NK-92 (cell line): ENCODE measurements around the gene PON3.
"Not testable (repeated sequence)": the region's sequence is repeated elsewhere in the genome, so short reads cannot be mapped to it uniquely, and the experiment has no call there.

Experiments used
- DNase-seq: peaks from one replicate; lab custom pipeline; 2025; ENCODE audit not compliant: unreplicated experiment; lab: John Stamatoyannopoulos, UW

The PON3 gene

DNA sequence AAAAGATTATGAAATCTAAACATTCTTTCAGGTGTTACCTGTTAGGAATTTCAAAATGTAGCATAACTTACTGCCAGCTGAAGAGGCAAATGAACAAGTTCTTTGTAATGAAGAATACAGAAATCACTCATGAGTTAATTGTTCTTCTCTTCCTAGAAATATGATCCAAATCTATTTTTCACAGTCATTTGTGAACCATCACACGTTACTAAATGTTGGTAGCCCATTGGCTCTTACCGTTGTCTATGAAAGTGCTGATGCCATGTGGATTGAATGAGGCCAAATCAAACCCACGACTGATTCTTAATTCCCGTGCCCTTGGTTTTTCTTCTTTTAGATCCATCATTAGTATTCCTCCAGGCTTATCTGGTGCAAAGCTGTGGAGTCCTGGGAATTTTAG, 15.9 kb upstream of the PON3 start:
- no peak for DNase-seq

DNA sequence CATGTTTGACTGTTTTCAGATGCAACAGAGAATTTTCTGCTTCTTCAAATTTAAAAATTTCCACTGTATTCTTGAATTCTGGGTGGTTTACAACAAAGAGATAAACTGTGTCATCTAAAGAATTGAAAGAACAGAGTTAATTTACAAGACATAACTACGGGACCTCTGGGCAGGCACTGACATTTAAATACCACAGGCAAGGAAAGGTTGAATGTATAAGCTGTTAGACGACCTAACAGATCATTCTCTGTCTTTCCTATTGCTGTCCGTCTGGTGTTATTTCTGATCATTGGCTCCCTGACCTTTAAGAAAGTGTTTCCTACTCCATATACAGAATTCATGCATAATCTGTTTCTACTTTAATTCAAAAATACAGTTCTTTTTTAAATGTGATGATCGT, 15.5 kb upstream of the PON3 start:
- no peak for DNase-seq

DNA sequence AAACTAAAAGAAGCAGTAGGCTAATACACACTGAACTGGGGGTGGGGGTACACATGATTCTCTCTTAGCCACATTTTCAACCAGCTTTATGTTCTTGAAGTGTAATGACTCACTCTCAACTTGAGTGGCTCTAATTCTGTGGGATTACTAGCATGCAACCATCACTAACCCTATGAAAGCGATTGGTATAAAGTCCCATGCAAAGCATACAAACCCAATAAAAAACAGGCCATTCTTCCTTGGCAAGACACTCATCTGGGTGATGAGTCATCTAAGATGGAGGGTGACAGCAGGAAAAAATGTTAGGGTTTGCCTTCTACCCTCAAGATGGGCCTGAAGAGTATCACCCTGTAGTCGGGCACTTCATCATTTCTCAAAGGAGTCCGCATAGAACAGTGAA, 14.9 kb upstream of the PON3 start:
- DNase-seq: no peak

DNA sequence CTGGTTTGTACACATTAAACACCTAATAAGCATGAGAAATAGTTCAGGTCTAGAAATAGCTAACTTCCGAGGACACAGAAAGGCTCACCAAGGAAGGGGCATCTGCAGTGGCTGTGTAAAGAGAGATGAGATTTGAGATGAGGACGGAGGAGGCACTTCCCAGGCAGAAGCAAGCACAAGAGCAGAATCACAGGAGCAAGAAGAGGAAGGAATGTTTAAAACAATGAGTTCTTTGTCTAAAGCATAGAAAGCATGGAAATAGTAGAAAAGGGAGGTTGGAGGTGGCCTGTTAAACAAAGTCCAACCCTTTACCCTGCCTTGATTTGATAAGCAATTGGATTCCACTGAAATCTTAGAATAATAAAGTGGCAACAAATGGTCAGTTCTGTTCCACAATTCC, 11.6 kb upstream of the PON3 start:
- no peak for DNase-seq

DNA sequence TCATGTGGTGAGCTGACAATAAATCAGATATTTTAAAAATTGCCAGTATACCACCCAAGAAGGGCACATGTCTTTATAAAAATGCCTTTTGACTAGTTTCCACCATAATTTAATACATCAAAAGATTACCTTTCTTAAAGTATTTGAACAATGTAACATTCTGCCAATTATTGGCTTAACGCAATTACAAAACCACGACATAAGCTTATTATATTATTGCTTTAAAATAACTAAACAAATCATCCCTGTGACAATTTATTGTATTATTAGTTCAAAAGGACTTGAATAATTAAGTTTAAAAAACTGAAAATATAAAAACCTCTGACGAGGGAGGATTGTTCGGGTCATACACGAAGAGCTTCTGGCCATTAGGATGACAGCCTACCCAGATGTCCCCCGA, 9.6 kb upstream of the PON3 start:
- DNase-seq: no peak

DNA sequence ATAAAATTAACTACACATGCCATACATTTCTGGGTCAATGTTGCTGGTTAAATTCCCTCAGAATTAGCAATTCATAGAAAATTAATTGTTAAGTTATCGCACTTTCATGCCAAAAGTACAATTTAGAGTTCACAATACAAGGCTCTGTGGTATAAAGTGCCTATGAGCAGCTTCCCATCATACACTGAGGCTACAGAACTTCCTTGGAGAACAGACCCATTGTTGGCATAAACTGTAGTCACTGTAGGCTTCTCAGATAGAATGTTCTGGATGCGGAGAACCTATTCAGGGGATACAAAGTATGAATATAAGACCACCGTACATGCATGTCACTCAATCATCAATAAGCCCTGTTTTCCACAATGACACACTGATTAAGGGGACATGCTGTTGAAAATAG, 9.0 kb upstream of the PON3 start:
- DNase-seq: no peak

DNA sequence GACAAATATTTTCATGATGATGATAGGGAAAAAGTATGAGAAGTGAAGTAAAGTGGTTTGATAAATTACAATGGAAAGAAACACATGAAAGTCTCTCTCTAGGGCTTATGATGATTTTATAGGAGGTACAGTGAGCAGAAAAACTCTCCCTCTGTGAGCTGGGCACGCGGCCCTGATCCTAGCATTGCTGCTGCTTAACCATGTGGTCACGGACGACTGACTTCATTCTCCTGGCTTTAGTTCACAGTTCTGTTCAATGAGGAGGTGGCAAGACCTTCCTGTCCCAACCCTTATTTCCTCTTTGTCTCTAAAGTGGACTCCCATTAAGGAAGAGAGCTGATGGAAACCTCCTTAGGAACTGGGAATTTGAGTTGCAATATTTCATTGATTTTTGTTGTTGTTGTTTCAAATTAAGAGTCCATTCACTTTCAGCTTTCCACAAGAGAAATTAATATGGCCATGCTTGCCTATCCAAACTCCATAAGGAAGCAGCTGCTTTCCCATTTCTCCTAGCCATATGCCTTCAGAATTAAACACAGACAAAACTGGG, 8.2 kb upstream of the PON3 start:
- no peak for DNase-seq

DNA sequence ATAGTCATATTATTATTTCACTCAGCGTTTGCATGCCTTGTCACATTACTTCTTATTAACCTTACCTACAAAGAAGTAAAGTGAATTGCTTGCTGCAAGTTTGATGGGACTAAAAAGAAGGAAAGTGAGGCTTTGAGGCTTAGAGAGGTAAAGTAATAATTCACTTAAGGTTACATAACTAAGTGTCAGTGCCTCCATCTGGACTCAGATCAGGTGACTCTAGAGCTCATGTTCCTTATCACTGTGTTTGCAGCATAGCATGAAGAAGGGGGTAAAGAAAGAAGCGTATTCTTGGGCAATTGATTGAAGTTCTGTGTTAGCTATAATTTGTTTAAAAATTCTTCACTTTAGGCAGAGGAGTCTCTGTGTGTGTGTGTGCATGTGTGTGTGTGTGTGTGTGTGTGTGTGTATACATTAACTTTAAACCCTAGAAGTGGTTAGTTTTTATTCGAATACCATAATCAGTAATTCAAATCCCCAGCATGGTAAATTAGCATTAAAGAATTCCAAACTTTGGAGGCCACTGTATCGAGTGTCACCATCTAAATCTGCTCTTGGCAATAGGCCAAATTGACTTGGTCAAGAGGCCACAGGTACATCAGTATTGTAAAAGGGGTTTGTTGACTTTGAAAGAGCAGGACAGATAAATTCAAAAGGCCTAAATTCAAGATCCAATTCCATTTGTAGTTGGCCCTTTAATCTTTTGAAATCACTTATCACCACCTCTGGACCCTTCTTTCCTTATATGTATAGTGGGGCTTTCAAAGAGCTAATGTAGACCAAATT, 2.2 kb upstream of the PON3 start:
- DNase-seq: no peak

DNA sequence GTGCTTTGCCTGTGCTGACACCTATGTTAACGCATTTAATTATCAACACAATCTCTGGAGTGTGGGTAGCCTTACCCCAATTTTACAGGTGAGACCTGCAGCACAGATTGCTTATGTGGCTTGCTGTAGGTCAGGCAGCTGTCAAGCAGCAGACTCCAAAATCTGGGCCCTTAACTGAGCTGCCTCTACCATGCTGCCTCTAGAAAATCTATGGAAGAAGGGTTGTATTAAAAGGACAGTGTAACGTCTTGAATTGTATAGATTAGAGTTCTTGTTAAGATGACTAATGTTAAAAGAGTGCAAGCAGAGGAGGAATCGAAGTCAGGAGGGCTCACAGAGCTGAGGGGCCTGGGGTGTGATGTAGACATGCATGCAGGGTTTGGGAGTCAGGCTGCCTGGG, 1.2 kb upstream of the PON3 start:
- no peak for DNase-seq

DNA sequence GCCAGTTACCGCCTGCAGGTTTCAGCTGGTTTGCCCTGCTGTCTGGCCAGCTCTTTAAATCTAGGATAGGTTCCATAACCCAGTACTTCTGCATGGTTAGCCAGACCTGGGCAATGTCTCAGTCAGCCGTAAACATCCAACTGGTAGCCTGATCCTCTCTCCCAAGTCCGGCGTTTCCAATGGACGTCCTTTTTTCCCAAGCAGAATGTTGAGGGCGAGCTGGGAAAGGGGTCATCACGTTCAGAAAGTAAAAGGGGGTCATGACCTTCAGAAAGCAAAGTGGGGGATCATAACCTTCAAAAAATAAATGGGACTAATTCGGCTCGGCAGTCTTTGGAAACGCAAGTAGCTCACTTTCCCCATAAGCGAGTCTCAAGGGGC, 430 bp downstream of the PON3 start:
- DNase-seq: no peak

DNA sequence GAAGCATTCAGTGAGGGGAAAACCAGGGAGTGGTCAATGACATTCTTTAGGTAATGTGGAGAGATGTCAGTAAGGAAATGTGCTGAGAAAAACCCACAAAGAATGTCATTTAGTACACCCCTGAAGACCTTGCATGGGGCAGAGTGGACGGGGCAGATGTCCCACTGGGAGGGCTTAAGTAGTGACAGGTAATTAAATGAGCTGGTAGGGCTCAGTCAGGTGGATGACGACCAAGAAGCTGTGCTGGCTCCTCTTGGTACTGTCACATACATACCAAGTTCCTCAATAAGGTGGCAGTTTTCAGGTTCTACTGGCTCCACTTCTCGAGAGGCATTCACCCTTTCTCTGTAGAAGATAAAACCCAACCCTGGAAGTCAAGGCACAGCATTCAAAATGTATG, 1.8 kb downstream of the PON3 start:
- no peak for DNase-seq

DNA sequence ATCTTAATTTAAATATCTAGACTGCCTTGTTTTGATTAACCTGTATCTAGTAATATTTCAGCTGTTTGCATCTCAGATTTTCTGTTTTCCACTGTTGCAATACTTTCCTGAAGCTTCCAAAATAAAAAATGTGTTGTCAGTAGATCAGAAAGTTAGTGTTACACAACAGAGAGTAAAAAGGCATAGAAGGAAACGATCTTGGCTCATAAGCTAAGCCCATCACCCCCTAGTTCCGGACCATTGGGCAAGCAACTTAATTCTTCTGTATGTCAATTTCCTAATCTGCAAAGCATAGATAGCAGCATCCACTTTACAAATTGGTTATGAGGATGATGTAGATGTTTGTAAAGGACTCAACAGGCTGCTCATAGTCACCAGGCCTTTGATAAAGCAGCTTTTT, 4.4 kb downstream of the PON3 start:
- DNase-seq: no peak

DNA sequence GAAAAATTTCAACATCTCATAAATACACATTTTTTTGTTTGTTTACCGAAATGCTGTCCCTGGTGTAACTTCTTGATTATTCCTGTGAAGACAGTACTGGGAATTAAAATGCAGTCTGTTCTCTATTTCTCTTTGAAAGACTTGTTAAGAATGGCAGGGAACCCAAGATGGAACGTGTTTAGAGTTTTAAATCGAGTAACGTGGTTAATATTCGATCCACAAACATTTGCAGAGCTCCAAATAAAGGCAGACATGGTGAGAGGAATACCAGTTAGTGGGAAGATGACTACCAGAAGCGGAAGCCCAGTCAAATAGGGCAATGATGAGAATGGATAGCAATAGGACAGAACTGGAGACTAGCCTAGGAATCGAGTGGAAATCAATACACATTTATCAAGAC, 6.7 kb downstream of the PON3 start:
- DNase-seq: no peak

DNA sequence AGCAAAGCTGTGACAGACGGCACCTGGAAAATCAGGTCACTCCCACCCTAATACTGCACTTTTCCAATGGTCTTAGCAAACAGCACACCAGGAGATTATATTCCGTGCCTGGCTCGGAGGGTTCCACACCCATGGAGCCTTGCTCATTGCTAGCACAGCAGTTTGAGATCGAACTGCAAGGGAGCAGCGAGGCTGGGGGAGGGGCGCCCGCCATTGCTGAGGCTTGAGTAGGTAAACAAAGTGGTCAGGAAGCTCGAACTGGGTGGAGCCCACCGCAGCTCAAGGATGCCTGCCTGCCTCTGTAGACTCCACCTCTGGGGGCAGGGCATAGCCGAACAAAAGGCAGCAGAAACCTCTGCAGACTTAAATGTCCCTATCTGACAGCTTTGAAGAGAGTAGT, 16.7 kb downstream of the PON3 start:
- not testable (repeated sequence) for DNase-seq

DNA sequence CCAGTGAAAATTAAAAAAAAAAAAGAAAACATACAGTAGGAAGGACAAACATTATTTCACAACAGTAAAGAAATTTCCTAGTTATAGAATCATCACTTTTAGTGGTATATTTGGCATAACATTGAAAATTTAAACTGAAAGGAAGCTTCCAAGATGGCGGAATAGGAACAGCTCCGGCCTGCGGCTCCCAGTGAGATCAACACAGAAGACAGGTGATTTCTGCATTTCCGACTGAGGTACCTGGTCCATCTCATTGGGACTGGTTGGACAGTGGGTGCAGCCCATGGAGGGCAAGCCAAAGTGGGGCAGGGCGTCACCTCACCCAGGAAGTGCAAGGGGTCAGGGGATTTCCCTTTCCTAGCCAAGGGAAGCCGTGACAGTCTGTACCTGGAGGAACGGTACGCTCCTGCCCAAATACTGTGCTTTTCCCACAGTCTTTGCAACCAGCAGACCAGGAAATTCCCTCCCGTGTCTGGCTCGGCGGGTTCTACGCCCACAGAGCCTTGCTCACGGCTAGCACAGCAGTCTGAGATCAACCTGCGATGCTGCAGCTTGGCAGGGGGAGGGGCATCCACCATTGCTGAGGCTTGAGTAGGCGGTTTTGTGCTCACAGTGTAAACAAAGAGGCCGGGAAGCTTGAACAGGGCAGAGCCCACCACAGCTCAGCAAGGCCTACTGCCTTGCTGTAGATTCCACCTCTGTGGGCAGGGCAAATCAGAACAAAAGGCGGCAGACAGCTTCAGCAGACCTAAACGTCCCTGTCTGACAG, 19.4 kb downstream of the PON3 start:
- no peak for DNase-seq

DNA sequence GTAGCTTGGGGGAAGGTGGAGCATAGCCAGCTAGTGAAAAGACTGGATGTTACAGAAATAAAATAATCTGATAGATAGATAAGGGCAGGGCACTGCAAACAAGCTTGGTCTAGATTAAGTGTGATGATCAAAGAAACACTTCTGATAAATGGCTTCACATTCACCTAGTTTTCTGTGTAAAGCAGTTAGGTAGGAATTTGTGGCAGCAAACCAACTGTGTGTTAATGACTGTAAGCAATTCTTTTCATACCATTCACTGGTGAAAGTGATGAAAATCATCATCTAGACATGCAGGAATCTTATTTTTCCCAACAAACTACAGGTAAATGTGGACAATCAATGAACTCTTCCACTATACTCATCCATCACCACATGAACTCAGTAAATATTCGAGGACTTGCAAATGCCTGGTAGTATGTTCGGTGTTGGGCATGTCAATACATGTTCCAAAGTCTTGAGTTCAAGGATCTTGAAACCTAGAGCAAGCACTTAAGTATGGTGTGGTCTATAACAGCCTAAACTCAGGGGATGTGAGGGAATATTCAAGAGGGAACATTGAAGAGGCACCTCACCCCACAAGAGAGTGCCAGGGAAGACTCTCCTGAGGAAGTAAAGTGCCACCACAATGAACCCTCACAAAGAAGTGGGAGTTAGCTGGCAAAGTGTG, 20.5 kb downstream of the PON3 start:
- DNase-seq: no peak

DNA sequence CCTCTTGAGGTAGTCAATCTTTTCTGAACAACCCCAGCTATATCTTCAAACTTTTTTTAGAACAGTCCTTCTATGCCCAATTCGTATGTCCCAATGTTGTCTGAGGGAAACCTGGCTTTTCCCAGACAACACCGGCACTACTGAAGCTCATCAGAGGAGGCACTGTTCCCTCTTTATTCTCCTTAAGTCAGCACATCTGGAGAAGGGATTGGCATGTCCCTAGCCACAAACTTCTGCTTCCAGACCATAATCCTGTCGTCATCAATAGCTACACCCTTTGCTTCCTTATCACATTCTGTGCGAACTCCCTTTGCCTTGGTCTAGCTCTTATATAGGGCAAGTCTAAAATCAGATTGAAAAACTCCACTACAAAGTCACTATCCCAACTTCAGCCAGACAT, 22.9 kb downstream of the PON3 start:
- DNase-seq: no peak

DNA sequence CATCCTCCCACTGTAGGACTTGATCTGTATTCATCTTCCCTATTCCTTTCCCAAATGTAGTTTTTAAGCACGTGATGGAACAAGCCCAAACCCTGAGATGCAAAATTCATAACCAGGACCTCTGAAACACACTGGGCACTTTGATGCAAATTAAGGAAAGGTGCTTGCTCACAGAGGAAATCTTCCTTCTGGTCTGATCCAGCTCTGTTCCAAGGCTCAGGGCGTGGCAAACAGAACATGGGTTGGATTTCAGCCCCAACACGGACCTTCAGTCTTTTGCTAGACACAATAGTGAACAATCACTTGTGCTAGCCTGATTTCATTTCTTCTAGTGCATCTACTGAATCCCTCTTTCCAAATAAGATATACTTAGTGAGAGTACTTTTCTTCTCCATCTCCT, 27.9 kb downstream of the PON3 start:
- no peak for DNase-seq

DNA sequence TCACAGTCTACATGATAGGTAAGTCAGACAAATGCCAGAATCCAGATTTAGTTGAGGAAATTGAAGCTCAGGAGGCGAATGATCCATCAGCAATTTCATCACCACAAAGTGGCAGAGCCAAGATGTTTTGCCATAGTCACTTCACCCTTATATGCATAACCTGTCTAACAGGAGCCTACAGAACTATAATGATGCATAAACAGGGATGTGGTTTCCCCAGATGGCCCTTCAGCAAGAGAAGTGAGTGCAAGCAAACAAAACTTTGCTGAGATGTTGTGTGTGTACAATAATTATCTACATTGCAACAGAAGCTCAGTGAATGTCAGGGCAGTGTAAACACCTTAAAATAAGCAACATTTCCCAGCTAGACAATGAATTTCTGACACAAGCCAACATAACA, 28.6 kb downstream of the PON3 start:
- no peak for DNase-seq

DNA sequence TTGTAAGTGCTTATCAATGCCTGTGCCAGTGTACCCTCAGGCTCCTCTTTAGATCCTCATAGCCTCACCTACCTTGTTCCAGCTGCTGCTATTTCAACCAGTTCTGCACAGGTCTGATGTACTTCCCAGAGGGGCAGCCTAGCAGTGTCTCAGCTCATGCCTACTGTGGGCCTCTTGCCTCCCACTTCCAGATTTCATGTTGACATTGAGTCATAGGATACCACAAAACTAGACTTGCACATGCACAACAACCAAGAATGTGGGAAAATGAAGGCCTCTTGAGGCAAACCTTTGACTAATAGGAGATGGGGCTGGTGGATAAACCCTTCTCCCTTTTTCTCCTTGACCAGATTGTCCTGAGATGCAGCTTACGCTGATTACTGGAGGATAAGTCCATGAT, 31.0 kb downstream of the PON3 start:
- DNase-seq: no peak

DNA sequence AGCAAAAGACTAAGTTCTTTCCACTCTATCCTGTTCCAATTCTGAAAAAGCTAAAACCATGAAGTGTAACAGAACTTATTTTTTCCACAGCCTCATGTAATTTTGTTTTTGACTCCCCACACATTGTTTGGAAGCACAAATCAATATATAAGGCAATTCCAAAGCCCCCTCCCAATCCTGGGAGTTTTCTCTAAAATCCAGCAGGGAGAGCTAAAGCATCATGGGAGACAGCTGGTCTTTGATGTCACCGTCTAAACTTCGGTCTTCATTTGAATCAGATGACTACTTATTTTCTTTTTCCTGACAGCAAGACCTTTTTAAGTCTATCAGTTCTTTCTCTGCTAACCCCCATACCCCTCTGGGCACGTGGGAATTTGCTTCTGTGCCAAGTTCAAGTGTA, 38.6 kb downstream of the PON3 start:
- no peak for DNase-seq
